CD4-positive, alpha-beta T cell treated with Interleukin-6 at 100 ng/mL for 8 hours (primary cell): ENCODE measurements around the gene AIFM2.
"Not testable (repeated sequence)": the region's sequence is repeated elsewhere in the genome, so short reads cannot be mapped to it uniquely, and the experiment has no call there.

Experiments used
- DNase-seq: peaks from one replicate; pipeline ENCODE4 v3.0.0-alpha.2; 2020; ENCODE audit warnings: mixed read lengths, low spot score

The AIFM2 gene

GRCh38 chr10:70132098-70133029 is at the start of gene AIFM2:
Gene AIFM2 (minus strand): TSS chr10:70132825. CDS start chr10:70124084, 8,741 bp downstream.
- DNase-seq: no peak

GRCh38 chr10:70179209-70179608 is 46.6 kb upstream of the AIFM2 start:
- not testable (repeated sequence) for DNase-seq

- no peak for DNase-seq
These were observed 45.6 kb upstream of the AIFM2 start for GRCh38 chr10:70178139-70178725.

GRCh38 chr10:70176441-70176840 is 43.8 kb upstream of the AIFM2 start:
- DNase-seq: no peak

- DNase-seq: no peak
These were observed 42.9 kb upstream of the AIFM2 start for GRCh38 chr10:70175516-70175915.

- peak; percentile 51 for DNase-seq
These were observed 41.6 kb upstream of the AIFM2 start for GRCh38 chr10:70174058-70174741.

- no peak for DNase-seq
These were observed 37.2 kb upstream of the AIFM2 start for GRCh38 chr10:70169649-70170364.

- peak; percentile 14 for DNase-seq
These were observed 36.4 kb upstream of the AIFM2 start for GRCh38 chr10:70169011-70169410.

GRCh38 chr10:70167246-70167645 is 34.6 kb upstream of the AIFM2 start:
- DNase-seq: no peak

GRCh38 chr10:70166394-70166793 is 33.8 kb upstream of the AIFM2 start:
- DNase-seq: no peak

GRCh38 chr10:70164163-70164562 is 31.5 kb upstream of the AIFM2 start:
- no peak for DNase-seq

GRCh38 chr10:70163448-70163847 is 30.8 kb upstream of the AIFM2 start:
- no peak for DNase-seq

- DNase-seq: peak; percentile 49
These were observed 30.2 kb upstream of the AIFM2 start for GRCh38 chr10:70162892-70163201.

GRCh38 chr10:70162151-70162891 is 29.7 kb upstream of the AIFM2 start:
- DNase-seq: no peak

GRCh38 chr10:70160798-70161197 is 28.2 kb upstream of the AIFM2 start:
- DNase-seq: no peak

GRCh38 chr10:70159366-70159765 is 26.7 kb upstream of the AIFM2 start:
- not testable (repeated sequence) for DNase-seq

- no peak for DNase-seq
These were observed 25.5 kb upstream of the AIFM2 start for GRCh38 chr10:70158113-70158512.

GRCh38 chr10:70155255-70155838 is 22.7 kb upstream of the AIFM2 start:
- no peak for DNase-seq

GRCh38 chr10:70148516-70148915 is 15.9 kb upstream of the AIFM2 start:
- DNase-seq: no peak

- DNase-seq: no peak
These were observed 14.6 kb upstream of the AIFM2 start for GRCh38 chr10:70147259-70147625.
